KMS-11 (cell line): Measurements from ENCODE around the gene SMG7.

Experiments used
- H2AFZ ChIP-seq: fragments of 200-600 bp; sonication (generic); 2 replicates; pipeline ENCODE4 v1.6.1; 2016; ENCODE audit warnings: antibody characterized with exemption, mixed run types, low read depth
- H3K27ac ChIP-seq: fragments of 200-600 bp; sonication (generic); 2 replicates; pipeline ENCODE4 v1.6.1; 2016; ENCODE audit warnings: mild to moderate bottlenecking, mixed run types
- H3K27me3 ChIP-seq: fragments of 200-600 bp; sonication (generic); 2 replicates; pipeline ENCODE4 v1.6.1; 2017; ENCODE audit warnings: mild to moderate bottlenecking, low read depth, mixed run types, moderate library complexity; ENCODE audit not compliant: insufficient read depth
- H3K36me3 ChIP-seq: fragments of 200-600 bp; sonication (generic); 2 replicates; pipeline ENCODE4 v1.6.1; 2017; ENCODE audit warnings: mild to moderate bottlenecking, mixed run types; ENCODE audit not compliant: insufficient read depth
- H3K4me1 ChIP-seq: fragments of 200-600 bp; sonication (generic); 2 replicates; pipeline ENCODE4 v1.6.1; 2016; ENCODE audit warnings: mild to moderate bottlenecking, low read depth, mixed run types; ENCODE audit not compliant: poor library complexity, severe bottlenecking
- H3K4me2 ChIP-seq: fragments of 200-600 bp; sonication (generic); 2 replicates; pipeline ENCODE4 v1.7.0; 2016; ENCODE audit warnings: mild to moderate bottlenecking, mixed run types
- H3K4me3 ChIP-seq: fragments of 200-600 bp; sonication (generic); IDR thresholded peaks from 2 replicates; pipeline ENCODE4 v1.6.1; 2017; ENCODE audit warnings: low read depth, low read length, mixed read lengths; ENCODE audit not compliant: insufficient read depth
- H3K79me2 ChIP-seq: fragments of 200-600 bp; sonication (generic); 2 replicates; pipeline ENCODE4 v1.6.1; 2016; ENCODE audit warnings: low read depth, mixed run types; ENCODE audit not compliant: insufficient read depth
- H3K9ac ChIP-seq: fragments of 200-600 bp; sonication (generic); 2 replicates; pipeline ENCODE4 v1.6.1; 2016; ENCODE audit warnings: mild to moderate bottlenecking, mixed run types
- H4K20me1 ChIP-seq: fragments of 200-600 bp; sonication (generic); 2 replicates; pipeline ENCODE4 v1.6.1; 2016; ENCODE audit warnings: mild to moderate bottlenecking, mixed run types; ENCODE audit not compliant: insufficient read depth
- CTCF ChIP-seq: fragments of 200-600 bp; sonication (generic); conservative IDR thresholded peaks from 2 replicates; pipeline ENCODE4 v1.6.1; 2017; ENCODE audit warnings: low read depth, mild to moderate bottlenecking, antibody characterized with exemption, low read length, moderate library complexity, mixed read lengths

The SMG7 gene

GRCh38 chr1:183565261-183565660 lies 93.0 kb downstream of the SMG7 start:
- no peaks in the 10 kb centered on the region for H3K36me3 ChIP-seq
- no peak overlapping the region for H3K4me3 ChIP-seq

GRCh38 chr1:183566026-183566425 lies 93.7 kb downstream of the SMG7 start:
- H2AFZ ChIP-seq: no peak overlapping the region
- no peak overlapping the region for H3K27ac ChIP-seq
- TF ChIP-seq CTCF: no peak
- H3K36me3 ChIP-seq: no peaks in the 10 kb centered on the region
- no peaks in the 10 kb centered on the region for H3K27me3 ChIP-seq
- no peak overlapping the region for H3K4me3 ChIP-seq
- H4K20me1 ChIP-seq: no peaks in the 10 kb centered on the region
- H3K79me2 ChIP-seq: no peaks in the 10 kb centered on the region
- peaks cover 9% of the 10 kb centered on the region for H3K4me1 ChIP-seq
- no peak overlapping the region for H3K9ac ChIP-seq
- H3K4me2 ChIP-seq: no peak overlapping the region

More at GRCh38 chr1:183565261-183565660, 93.0 kb downstream of the SMG7 start:
- Histone ChIP-seq H3K4me1 (peaks cover 9% of the 10 kb centered on the region), H3K27me3 (no peaks in the 10 kb centered on the region), H3K9ac (no peak overlapping the region), H3K4me2 (no peak overlapping the region), H3K27ac (no peak overlapping the region), H3K79me2 (no peaks in the 10 kb centered on the region), H2AFZ (no peak overlapping the region), H4K20me1 (no peaks in the 10 kb centered on the region)
- TF ChIP-seq CTCF: no peak

- Histone ChIP-seq H3K4me2 (no peak overlapping the region), H3K9ac (no peak overlapping the region), H3K27ac (no peak overlapping the region), H3K4me3 (no peak overlapping the region), H3K27me3 (no peaks in the 10 kb centered on the region), H3K79me2 (no peaks in the 10 kb centered on the region), H3K36me3 (no peaks in the 10 kb centered on the region), H2AFZ (no peak overlapping the region), H4K20me1 (no peaks in the 10 kb centered on the region), H3K4me1 (peaks cover 9% of the 10 kb centered on the region)
- TF ChIP-seq CTCF: no peak
These were observed 95.3 kb downstream of the SMG7 start for GRCh38 chr1:183567584-183567983.

- no peak overlapping the region for H2AFZ ChIP-seq
- H4K20me1 ChIP-seq: no peaks in the 10 kb centered on the region
- no peaks in the 10 kb centered on the region for H3K79me2 ChIP-seq
- no peak overlapping the region for H3K4me3 ChIP-seq
- H3K4me2 ChIP-seq: no peak overlapping the region
- no peak for TF ChIP-seq CTCF
- no peak overlapping the region for H3K27ac ChIP-seq
- peaks cover 9% of the 10 kb centered on the region for H3K4me1 ChIP-seq
- H3K36me3 ChIP-seq: no peaks in the 10 kb centered on the region
- H3K27me3 ChIP-seq: no peaks in the 10 kb centered on the region
- H3K9ac ChIP-seq: no peak overlapping the region
These were observed 96.1 kb downstream of the SMG7 start for GRCh38 chr1:183568176-183569021.
